K562 (cell line): ENCODE results near the gene FAM151A. TPM values are rescaled to one million over a fixed set of nuclear protein-coding genes. Genes with fewer than 3 reads are reported as not detected.

Source experiments
- ATAC-seq: fragments of 200-7000 bp; cut with Tn5 transposase; 3 replicates; pipeline ENCODE4 v1.9.1; 2020; ENCODE audit warnings: moderate library complexity
- BruUV-seq: library from RNA; stranded (reverse); fragments of 400-500 nt; replicated peaks from 2 replicates; lab custom pipeline; 2021; lab: Mats Ljungman, UMichigan
- CTCF ChIA-PET: fragments of 300-600 bp; formaldehyde crosslinking; extraction: SDS; loops from one replicate; lab custom pipeline; 2021; ENCODE audit warnings: low intra/inter-chr PET ratio; lab: Yijun Ruan, JAX
- POLR2A ChIA-PET: fragments of 300-600, 350-650 bp; sonication (Branson Sonifier 250); formaldehyde crosslinking; extraction: SDS; loops from one replicate; lab custom pipeline; 2021; ENCODE audit warnings: antibody characterized with exemption, inconsistent platforms; lab: Yijun Ruan, JAX
- DNase-seq, 4 experiments: peaks; one replicate each; pipeline versions ENCODE4 v3.0.0 to v3.0.0-alpha.2; 2011 to 2018; ENCODE audit warnings: low spot score in 3 of 4, mixed read lengths in 3 of 4; ENCODE audit errors: extremely low read depth in 1 of 4
- FAIRE-seq: peaks from 2 replicates; lab custom pipeline; 2011; peaks lifted over from hg19 to GRCh38; lab: Jason Lieb, UNC
- H2AFZ ChIP-seq: 2 replicates; pipeline ENCODE4 v1.6.0; 2011; ENCODE audit warnings: low read depth, low read length, control low read depth, inconsistent platforms
- H3K27ac ChIP-seq: fragments of 200-600 bp; 3 replicates; pipeline ENCODE4 v1.8.0; 2011; ENCODE audit warnings: low read depth, mild to moderate bottlenecking, control low read depth, inconsistent platforms, low read length, moderate library complexity, mixed read lengths; ENCODE audit errors: extremely low read depth
- H3K27me3 ChIP-seq, 2 experiments: fragments of 300-600 bp in 1 of 2; 2 replicates in 1 of 2; 3 replicates in 1 of 2; pipeline versions ENCODE4 v1.6.0 to v1.8.0; 2011; ENCODE audit warnings: inconsistent platforms in 2 of 2, low read length in 2 of 2, mild to moderate bottlenecking in 1 of 2, mixed read lengths in 1 of 2, moderate library complexity in 1 of 2; ENCODE audit not compliant: control insufficient read depth in 2 of 2, insufficient read depth in 2 of 2
- H3K36me3 ChIP-seq: fragments of 300-600 bp; 3 replicates; pipeline ENCODE4 v1.8.0; 2011; ENCODE audit warnings: mild to moderate bottlenecking, low read length, inconsistent platforms; ENCODE audit not compliant: control insufficient read depth, insufficient read depth
- H3K4me1 ChIP-seq, 2 experiments: fragments of 200-600 bp in 1 of 2; replicated peaks in 1 of 2; 2 replicates in 1 of 2; 3 replicates in 1 of 2; pipeline versions ENCODE4 v1.5.1 to v1.8.0; 2011; ENCODE audit warnings: inconsistent platforms in 2 of 2, low read length in 2 of 2, mild to moderate bottlenecking in 1 of 2, mixed read lengths in 1 of 2, moderate library complexity in 1 of 2; ENCODE audit not compliant: control insufficient read depth in 2 of 2, insufficient read depth in 2 of 2
- H3K4me2 ChIP-seq: 2 replicates; pipeline ENCODE4 v1.6.1; 2011; ENCODE audit warnings: low read length, control low read depth, inconsistent platforms, mixed read lengths; ENCODE audit not compliant: insufficient read depth
- H3K4me3 ChIP-seq: fragments of 200-600 bp; sonication (generic), shearing (Covaris generic); 2 replicates; pipeline ENCODE4 v1.5.1; 2016; ENCODE audit warnings: control low read depth, inconsistent platforms
- H3K79me2 ChIP-seq: fragments of 200-600 bp; 3 replicates; pipeline ENCODE4 v1.8.0; 2011; ENCODE audit warnings: low read length, inconsistent platforms; ENCODE audit not compliant: control insufficient read depth, insufficient read depth
- H3K9ac ChIP-seq, 2 experiments: 2 replicates each; pipeline versions ENCODE4 v1.6.0 to v1.6.1; 2011; ENCODE audit warnings: low read depth in 2 of 2, low read length in 2 of 2, control low read depth in 1 of 2, inconsistent platforms in 1 of 2, mild to moderate bottlenecking in 1 of 2, mixed read lengths in 1 of 2; ENCODE audit not compliant: insufficient read depth in 1 of 2
- H3K9me1 ChIP-seq: one replicate; pipeline ENCODE4 v1.6.0; 2011; ENCODE audit warnings: inconsistent platforms, mild to moderate bottlenecking, low read length, moderate library complexity; ENCODE audit not compliant: control insufficient read depth, insufficient read depth
- H3K9me3 ChIP-seq: replicated peaks from 2 replicates; pipeline ENCODE4 v1.5.1; 2011; ENCODE audit warnings: low read depth, low read length, inconsistent platforms; ENCODE audit not compliant: control insufficient read depth, insufficient read depth
- H4K20me1 ChIP-seq: replicated peaks from 2 replicates; pipeline ENCODE4 v1.6.1; 2011; ENCODE audit warnings: low read length, inconsistent platforms, mixed read lengths; ENCODE audit not compliant: control insufficient read depth, insufficient read depth
- CGGBP1 ChIP-seq: fragments of 250-450 bp; sonication (Bioruptor Pico); IDR thresholded peaks from 2 replicates; pipeline ENCODE4 v1.9.0; 2021; ENCODE audit warnings: mild to moderate bottlenecking
- HDAC3 ChIP-seq: fragments of 450-650 bp; IDR thresholded peaks from 2 replicates; pipeline ENCODE4 v1.6.1; 2018; ENCODE audit warnings: borderline replicate concordance, mild to moderate bottlenecking, moderate library complexity; ENCODE audit not compliant: partially characterized antibody
- ILF3 ChIP-seq: fragments of 450-650 bp; IDR thresholded peaks from 2 replicates; pipeline ENCODE4 v1.6.1; 2018; ENCODE audit warnings: antibody characterized with exemption, mild to moderate bottlenecking, moderate library complexity, borderline replicate concordance
- STAG1 ChIP-seq: sonication (generic); formaldehyde crosslinking; IDR thresholded peaks from 2 replicates; pipeline ENCODE4 v1.5.0; 2020; ENCODE audit warnings: missing genetic modification reagents, borderline replicate concordance
- ZFP91 ChIP-seq: sonication (generic); formaldehyde crosslinking; IDR thresholded peaks from 2 replicates; pipeline ENCODE4 v1.8.0; 2022; ENCODE audit warnings: mild to moderate bottlenecking, missing genetic modification reagents
- ZNF561 ChIP-seq: fragments of 450-650 bp; formaldehyde crosslinking; conservative IDR thresholded peaks from 2 replicates; pipeline ENCODE4 v1.4.0; 2020; ENCODE audit warnings: mild to moderate bottlenecking, moderate library complexity
- ZNF764 ChIP-seq: fragments of 250-450 bp; sonication (Bioruptor Pico); IDR thresholded peaks from 2 replicates; pipeline ENCODE4 v1.4.0; 2020; ENCODE audit warnings: low read depth, mild to moderate bottlenecking, moderate library complexity
- in situ Hi-C: fragments of 300-500 bp; cut with MboI; formaldehyde crosslinking; loops from 4 replicates; pipeline ENCODE4 v1.15.0; 2018; ENCODE audit warnings: inconsistent platforms, mixed read lengths
- intact Hi-C: fragments of 100-400 bp; cut with micrococcal nuclease; formaldehyde crosslinking; loops from 2 replicates; pipeline ENCODE4 v1.14.2; 2022
- polyA plus RNA-seq, 8 experiments: library from polyadenylated mRNA; depleted of rRNA in 4 of 8; stranded (reverse) in 5 of 8; unstranded in 3 of 8; fragments of >200 nt; fragmentation: Nextera tagmentation in 2 of 8; fragmentation: Illumina TruSeq in 1 of 8; extraction: Ambion mirVana in 2 of 8; extraction: Trizol in 1 of 8; gene quantifications; 2 replicates each; pipeline versions ENCODE4 v1.2.1 to v1.2.3, GENCODE V29; 2011 to 2014; ENCODE audit warnings: inconsistent platforms in 1 of 8, missing spikeins in 1 of 8
- total RNA-seq, 7 experiments: library from RNA; depleted of rRNA in 6 of 7; stranded (reverse); fragments of >200 nt in 6 of 7; fragmentation: Illumina TruSeq in 2 of 7; extraction: Trizol in 2 of 7; gene quantifications; 2 replicates each; pipeline versions ENCODE4 v1.2.1 to v1.2.3, GENCODE V29; 2011 to 2021; ENCODE audit warnings: low replicate concordance in 1 of 7
- TF ChIP-seq, protein P1 (sequence below): fragments of 450-650 bp; formaldehyde crosslinking; IDR thresholded peaks from 2 replicates; pipeline ENCODE4 v1.4.0; 2022; ENCODE audit warnings: missing genetic modification characterization
- TF ChIP-seq, protein P2 (sequence below): fragments of 450-650 bp; IDR thresholded peaks from 2 replicates; pipeline ENCODE4 v1.6.1; 2016; ENCODE audit warnings: missing biosample characterization, missing genetic modification characterization

Gene FAM151A
- total and polyA plus RNA-seq, 9 of the 15 experiments (the other 6 are each of a cell fraction or from before 2014, with no cell fraction given), result not detected

GRCh38 chr1:54652168-54652567 is 28.8 kb upstream of the FAM151A start:
- H2AFZ ChIP-seq, result no peak overlapping the region
- no peaks in the 10 kb centered on the region for H4K20me1 ChIP-seq
- H3K4me3 ChIP-seq, result no peak overlapping the region
- ChIA-PET POLR2A (interaction anchor here (0.6 kb wide), 1 partner anchor 479 kb away, joined by 3 read pairs; no protein-coding TSS in a partner anchor), CTCF (no interaction called here)
- DNase-seq, result no peak
- H3K9me3 ChIP-seq, result no peaks in the 10 kb centered on the region
- FAIRE-seq, result no peak
- no TSS peak for BruUV-seq
- TF ChIP-seq CGGBP1 (CRISPR knock-in tag) (no peak), ILF3 (no peak), ZNF764 (CRISPR knock-in tag) (no peak), HDAC3 (no peak), STAG1 (CRISPR knock-in tag) (no peak), ZNF561 (CRISPR knock-in tag) (no peak), ZFP91 (CRISPR knock-in tag) (no peak)
- TF ChIP-seq, protein P1, sequence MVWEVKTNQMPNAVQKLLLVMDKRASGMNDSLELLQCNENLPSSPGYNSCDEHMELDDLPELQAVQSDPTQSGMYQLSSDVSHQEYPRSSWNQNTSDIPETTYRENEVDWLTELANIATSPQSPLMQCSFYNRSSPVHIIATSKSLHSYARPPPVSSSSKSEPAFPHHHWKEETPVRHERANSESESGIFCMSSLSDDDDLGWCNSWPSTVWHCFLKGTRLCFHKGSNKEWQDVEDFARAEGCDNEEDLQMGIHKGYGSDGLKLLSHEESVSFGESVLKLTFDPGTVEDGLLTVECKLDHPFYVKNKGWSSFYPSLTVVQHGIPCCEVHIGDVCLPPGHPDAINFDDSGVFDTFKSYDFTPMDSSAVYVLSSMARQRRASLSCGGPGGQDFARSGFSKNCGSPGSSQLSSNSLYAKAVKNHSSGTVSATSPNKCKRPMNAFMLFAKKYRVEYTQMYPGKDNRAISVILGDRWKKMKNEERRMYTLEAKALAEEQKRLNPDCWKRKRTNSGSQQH, result no peak
- TF ChIP-seq, protein P2, sequence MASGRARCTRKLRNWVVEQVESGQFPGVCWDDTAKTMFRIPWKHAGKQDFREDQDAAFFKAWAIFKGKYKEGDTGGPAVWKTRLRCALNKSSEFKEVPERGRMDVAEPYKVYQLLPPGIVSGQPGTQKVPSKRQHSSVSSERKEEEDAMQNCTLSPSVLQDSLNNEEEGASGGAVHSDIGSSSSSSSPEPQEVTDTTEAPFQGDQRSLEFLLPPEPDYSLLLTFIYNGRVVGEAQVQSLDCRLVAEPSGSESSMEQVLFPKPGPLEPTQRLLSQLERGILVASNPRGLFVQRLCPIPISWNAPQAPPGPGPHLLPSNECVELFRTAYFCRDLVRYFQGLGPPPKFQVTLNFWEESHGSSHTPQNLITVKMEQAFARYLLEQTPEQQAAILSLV (tag), result no peak
- H3K9me1 ChIP-seq, result no peaks in the 10 kb centered on the region
- no peaks in the 10 kb centered on the region for H3K4me1 ChIP-seq
- no peaks in the 10 kb centered on the region for H3K36me3 ChIP-seq
- H3K27ac ChIP-seq, result no peak overlapping the region
- no peak overlapping the region for H3K4me2 ChIP-seq
- no peaks in the 10 kb centered on the region for H3K79me2 ChIP-seq
- H3K27me3 ChIP-seq, result peaks cover 9 to 16% of the 10 kb centered on the region in 2 experiments
- in situ Hi-C loops (no loop called here), intact Hi-C loops (no loop called here)
- H3K9ac ChIP-seq, result no peak overlapping the region
- ATAC-seq, result no peak
